GM19468 (cell line): ENCODE data around the gene CARD10.

Experiments
- ATAC-seq: cut with Tn5 transposase; IDR thresholded peaks from one replicate; pipeline ENCODE4 v1.9.1; 2021; ENCODE audit warnings: mild to moderate bottlenecking, moderate library complexity, moderate number of reproducible peaks; ENCODE audit not compliant: unreplicated experiment; ENCODE audit errors: extremely low read depth

CARD10 gene

GRCh38 chr22:37519268-37520195 lies at the start of gene CARD10:
CARD10 (minus strand) TSS chr22:37519415; CDS start chr22:37519200, 215 bp downstream.
- ATAC-seq = no peak

- ATAC-seq = no peak
Measured at GRCh38 chr22:37568448-37569008, 49.3 kb upstream of the CARD10 start.

GRCh38 chr22:37568012-37568411 lies 48.8 kb upstream of the CARD10 start:
- no peak for ATAC-seq

GRCh38 chr22:37566903-37567798 lies 47.9 kb upstream of the CARD10 start:
- no peak for ATAC-seq

- no peak for ATAC-seq
Measured at GRCh38 chr22:37566329-37566837, 47.2 kb upstream of the CARD10 start.

GRCh38 chr22:37565830-37566229 lies 46.6 kb upstream of the CARD10 start:
- no peak for ATAC-seq

- ATAC-seq = no peak
Measured at GRCh38 chr22:37564111-37564711, 45.0 kb upstream of the CARD10 start.

- no peak for ATAC-seq
Measured at GRCh38 chr22:37563153-37564081, 44.2 kb upstream of the CARD10 start.

GRCh38 chr22:37562049-37562875 lies 43.0 kb upstream of the CARD10 start:
- ATAC-seq = no peak

- ATAC-seq = no peak
Measured at GRCh38 chr22:37561212-37562048, 42.2 kb upstream of the CARD10 start.

- ATAC-seq = no peak
Measured at GRCh38 chr22:37560608-37561211, 41.5 kb upstream of the CARD10 start.

GRCh38 chr22:37559901-37560607 lies 40.8 kb upstream of the CARD10 start, which contains the start of gene CDC42EP1:
CDC42EP1 (plus strand) TSS chr22:37560480; CDS start chr22:37566350, 5,870 bp downstream.
- no peak for ATAC-seq

- no peak for ATAC-seq
Measured at GRCh38 chr22:37559521-37559900, 40.3 kb upstream of the CARD10 start.

- ATAC-seq = no peak
Measured at GRCh38 chr22:37558815-37559214, 39.6 kb upstream of the CARD10 start.

- no peak for ATAC-seq
Measured at GRCh38 chr22:37557321-37558001, 38.2 kb upstream of the CARD10 start.

GRCh38 chr22:37556710-37557109 lies 37.5 kb upstream of the CARD10 start:
- no peak for ATAC-seq
